HEK293 (cell line): ENCODE data around the gene ZNF396.

ENCODE experiments used
- CTCF ChIA-PET: fragments of 350-600 bp; formaldehyde crosslinking; extraction: SDS; loops from one replicate; lab custom pipeline; 2021; ENCODE audit warnings: antibody characterized with exemption; lab: Yijun Ruan, JAX
- POLR2A ChIA-PET: fragments of 300-600 bp; formaldehyde crosslinking; extraction: SDS; loops from one replicate; lab custom pipeline; 2020; ENCODE audit warnings: antibody characterized with exemption, inconsistent platforms; lab: Yijun Ruan, JAX
- H3K27ac ChIP-seq: fragments of 200-500 bp; sonication (Bioruptor generic); 2 replicates; pipeline ENCODE4 v1.5.1; 2014; ENCODE audit warnings: low read depth, low read length, control low read depth, inconsistent platforms; ENCODE audit errors: extremely low read depth
- H3K36me3 ChIP-seq, 2 experiments: fragments of 200-500 bp in 1 of 2; sonication (Bioruptor generic) in 1 of 2; 1 replicate in 1 of 2; 2 replicates in 1 of 2; pipeline ENCODE4 v1.5.1; 2014 to 2017; ENCODE audit warnings: inconsistent platforms in 2 of 2, low read length in 2 of 2; ENCODE audit not compliant: control insufficient read depth in 2 of 2, insufficient read depth in 1 of 2
- H3K4me1 ChIP-seq: fragments of 200-500 bp; sonication (Bioruptor generic); 2 replicates; pipeline ENCODE4 v1.5.1; 2014; ENCODE audit warnings: mild to moderate bottlenecking, low read length, inconsistent platforms; ENCODE audit not compliant: control insufficient read depth, insufficient read depth
- H3K4me3 ChIP-seq: 2 replicates; pipeline ENCODE4 v1.5.1; 2011; ENCODE audit warnings: low read depth, mild to moderate bottlenecking, control low read depth, low read length, moderate library complexity
- H3K9me3 ChIP-seq: fragments of 200-500 bp; sonication (Bioruptor generic); 2 replicates; pipeline ENCODE4 v1.5.1; 2014; ENCODE audit warnings: low read depth, low read length, inconsistent platforms; ENCODE audit not compliant: control insufficient read depth, insufficient read depth
- BCL11A ChIP-seq: fragments of 450-650 bp; formaldehyde crosslinking; IDR thresholded peaks from 2 replicates; pipeline ENCODE4 v1.5.1; 2016; ENCODE audit warnings: low read depth, missing biosample characterization, missing genetic modification characterization
- KLF8 ChIP-seq: fragments of 450-650 bp; formaldehyde crosslinking; IDR thresholded peaks from 2 replicates; pipeline ENCODE4 v1.5.1; 2016; ENCODE audit warnings: missing biosample characterization, missing genetic modification characterization
- PRDM1 ChIP-seq: fragments of 450-650 bp; formaldehyde crosslinking; IDR thresholded peaks from 2 replicates; pipeline ENCODE4; 2016; ENCODE audit warnings: missing biosample characterization, missing genetic modification characterization
- PRDM2 ChIP-seq: fragments of 450-650 bp; formaldehyde crosslinking; IDR thresholded peaks from 2 replicates; pipeline ENCODE4 v1.5.1; 2016; ENCODE audit warnings: missing biosample characterization, missing genetic modification characterization, borderline replicate concordance
- REPIN1 ChIP-seq: fragments of 450-650 bp; formaldehyde crosslinking; IDR thresholded peaks from 2 replicates; pipeline ENCODE4 v1.5.1; 2017; ENCODE audit warnings: missing biosample characterization, missing genetic modification characterization, low read depth
- TCF7L2 ChIP-seq: IDR thresholded peaks from 2 replicates; pipeline ENCODE4 v1.6.1; 2011; ENCODE audit warnings: low read depth, mild to moderate bottlenecking, inconsistent platforms, low read length, moderate library complexity, borderline replicate concordance
- YY1 ChIP-seq: fragments of 450-650 bp; formaldehyde crosslinking; IDR thresholded peaks from 2 replicates; pipeline ENCODE4 v1.5.1; 2018; ENCODE audit warnings: missing biosample characterization, missing genetic modification characterization
- ZNF175 ChIP-seq: fragments of 450-650 bp; formaldehyde crosslinking; IDR thresholded peaks from 2 replicates; pipeline ENCODE4 v1.5.1; 2016; ENCODE audit warnings: missing biosample characterization, missing genetic modification characterization
- ZNF214 ChIP-seq: fragments of 450-650 bp; formaldehyde crosslinking; IDR thresholded peaks from 2 replicates; pipeline ENCODE4 v1.5.1; 2017; ENCODE audit warnings: missing biosample characterization, mild to moderate bottlenecking, missing genetic modification characterization, borderline replicate concordance
- ZNF280C ChIP-seq: fragments of 450-650 bp; formaldehyde crosslinking; IDR thresholded peaks from 2 replicates; pipeline ENCODE4 v1.5.1; 2016; ENCODE audit warnings: missing biosample characterization, missing genetic modification characterization
- ZNF311 ChIP-seq: fragments of 450-650 bp; formaldehyde crosslinking; IDR thresholded peaks from 2 replicates; pipeline ENCODE4 v1.5.1; 2017; ENCODE audit warnings: missing biosample characterization, missing genetic modification characterization, borderline replicate concordance
- ZNF416 ChIP-seq: fragments of 450-650 bp; formaldehyde crosslinking; IDR thresholded peaks from 2 replicates; pipeline ENCODE4 v1.5.1; 2016; ENCODE audit warnings: missing biosample characterization, missing genetic modification characterization
- ZNF501 ChIP-seq: fragments of 450-650 bp; formaldehyde crosslinking; IDR thresholded peaks from 2 replicates; pipeline ENCODE4 v1.5.1; 2016; ENCODE audit warnings: missing biosample characterization, missing genetic modification characterization
- ZNF664 ChIP-seq: fragments of 450-650 bp; formaldehyde crosslinking; IDR thresholded peaks from 2 replicates; pipeline ENCODE4 v1.5.1; 2016; ENCODE audit warnings: missing biosample characterization, missing genetic modification characterization
- ZNF76 ChIP-seq: fragments of 450-650 bp; formaldehyde crosslinking; IDR thresholded peaks from 2 replicates; pipeline ENCODE4; 2016; ENCODE audit warnings: low read depth, missing biosample characterization, missing genetic modification characterization, borderline replicate concordance
- ZNF785 ChIP-seq: fragments of 450-650 bp; formaldehyde crosslinking; IDR thresholded peaks from 2 replicates; pipeline ENCODE4 v1.5.1; 2016; ENCODE audit warnings: missing biosample characterization, missing genetic modification characterization
- ZSCAN30 ChIP-seq: fragments of 450-650 bp; IDR thresholded peaks from 2 replicates; pipeline ENCODE4 v1.5.1; 2018; ENCODE audit warnings: missing biosample characterization, mild to moderate bottlenecking, missing genetic modification characterization, moderate library complexity
- ZSCAN5A ChIP-seq: fragments of 450-650 bp; formaldehyde crosslinking; IDR thresholded peaks from 2 replicates; pipeline ENCODE4 v1.5.1; 2016; ENCODE audit warnings: missing biosample characterization, missing genetic modification characterization
- TF ChIP-seq, protein P1 (sequence below): fragments of 450-650 bp; formaldehyde crosslinking; IDR thresholded peaks from 2 replicates; pipeline ENCODE4 v1.5.1; 2016; ENCODE audit warnings: missing biosample characterization, missing genetic modification characterization
- TF ChIP-seq, protein P2 (sequence below): fragments of 450-650 bp; formaldehyde crosslinking; IDR thresholded peaks from 2 replicates; pipeline ENCODE4 v1.5.1; 2016; ENCODE audit warnings: missing biosample characterization, missing genetic modification characterization

ZNF396 gene

DNA sequence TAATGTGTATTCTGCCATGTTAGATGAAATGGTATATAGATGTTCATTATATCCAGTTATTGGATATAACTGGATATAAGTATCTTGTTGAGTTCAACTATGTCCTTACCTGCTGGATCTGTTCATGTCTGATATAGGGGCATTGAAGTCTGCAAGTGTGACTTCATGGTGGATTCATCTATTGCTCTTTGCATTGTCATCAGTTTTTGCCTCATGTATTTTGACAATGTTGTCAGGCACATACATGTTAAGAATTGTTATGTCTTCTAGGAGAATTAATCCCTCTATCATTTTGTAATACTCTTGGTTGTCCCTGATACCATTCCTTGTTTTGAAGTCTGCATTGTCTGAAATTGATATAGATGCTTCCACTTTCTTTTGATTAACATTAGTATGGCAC is 48.3 kb downstream of the ZNF396 start:
- no peak for TF ChIP-seq PRDM2 (tag by site-specific recombination)
- no peak for TF ChIP-seq TCF7L2
- no peak for TF ChIP-seq ZNF416 (tag by site-specific recombination)
- no peak for TF ChIP-seq ZNF501 (tag by site-specific recombination)
- no peak for TF ChIP-seq YY1
- TF ChIP-seq ZNF311 (tag by site-specific recombination) = no peak
- TF ChIP-seq ZNF175 (tag by site-specific recombination) = no peak
- no peak for TF ChIP-seq ZSCAN30 (tag by site-specific recombination)
- TF ChIP-seq KLF8 (tag by site-specific recombination) = no peak
- no peak for TF ChIP-seq ZNF664 (tag by site-specific recombination)
- no peak for TF ChIP-seq PRDM1 (tag by site-specific recombination)
- no peak for TF ChIP-seq ZNF785 (tag by site-specific recombination)
- TF ChIP-seq, protein P1, sequence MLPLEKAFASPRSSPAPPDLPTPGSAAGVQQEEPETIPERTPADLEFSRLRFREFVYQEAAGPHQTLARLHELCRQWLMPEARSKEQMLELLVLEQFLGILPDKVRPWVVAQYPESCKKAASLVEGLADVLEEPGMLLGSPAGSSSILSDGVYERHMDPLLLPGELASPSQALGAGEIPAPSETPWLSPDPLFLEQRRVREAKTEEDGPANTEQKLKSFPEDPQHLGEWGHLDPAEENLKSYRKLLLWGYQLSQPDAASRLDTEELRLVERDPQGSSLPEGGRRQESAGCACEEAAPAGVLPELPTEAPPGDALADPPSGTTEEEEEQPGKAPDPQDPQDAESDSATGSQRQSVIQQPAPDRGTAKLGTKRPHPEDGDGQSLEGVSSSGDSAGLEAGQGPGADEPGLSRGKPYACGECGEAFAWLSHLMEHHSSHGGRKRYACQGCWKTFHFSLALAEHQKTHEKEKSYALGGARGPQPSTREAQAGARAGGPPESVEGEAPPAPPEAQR (tag by site-specific recombination) = no peak
- TF ChIP-seq ZNF76 = no peak
- TF ChIP-seq, protein P2, sequence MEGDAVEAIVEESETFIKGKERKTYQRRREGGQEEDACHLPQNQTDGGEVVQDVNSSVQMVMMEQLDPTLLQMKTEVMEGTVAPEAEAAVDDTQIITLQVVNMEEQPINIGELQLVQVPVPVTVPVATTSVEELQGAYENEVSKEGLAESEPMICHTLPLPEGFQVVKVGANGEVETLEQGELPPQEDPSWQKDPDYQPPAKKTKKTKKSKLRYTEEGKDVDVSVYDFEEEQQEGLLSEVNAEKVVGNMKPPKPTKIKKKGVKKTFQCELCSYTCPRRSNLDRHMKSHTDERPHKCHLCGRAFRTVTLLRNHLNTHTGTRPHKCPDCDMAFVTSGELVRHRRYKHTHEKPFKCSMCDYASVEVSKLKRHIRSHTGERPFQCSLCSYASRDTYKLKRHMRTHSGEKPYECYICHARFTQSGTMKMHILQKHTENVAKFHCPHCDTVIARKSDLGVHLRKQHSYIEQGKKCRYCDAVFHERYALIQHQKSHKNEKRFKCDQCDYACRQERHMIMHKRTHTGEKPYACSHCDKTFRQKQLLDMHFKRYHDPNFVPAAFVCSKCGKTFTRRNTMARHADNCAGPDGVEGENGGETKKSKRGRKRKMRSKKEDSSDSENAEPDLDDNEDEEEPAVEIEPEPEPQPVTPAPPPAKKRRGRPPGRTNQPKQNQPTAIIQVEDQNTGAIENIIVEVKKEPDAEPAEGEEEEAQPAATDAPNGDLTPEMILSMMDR = no peak
- TF ChIP-seq REPIN1 = no peak
- no peak for TF ChIP-seq ZNF214 (tag by site-specific recombination)
- TF ChIP-seq ZNF280C (tag by site-specific recombination) = no peak
- no peak for TF ChIP-seq ZSCAN5A
- no peak for TF ChIP-seq BCL11A (tag by site-specific recombination)
- ChIA-PET CTCF (no interaction called here), POLR2A (no interaction called here)
- Histone ChIP-seq H3K27ac (no peak overlapping the region), H3K4me3 (no peak overlapping the region), H3K4me1 (no peaks in the 10 kb centered on the region), H3K36me3 (peaks cover 9 to 26% of the 10 kb centered on the region in 2 experiments; a peak in 2 of 3 replicates), H3K9me3 (no peaks in the 10 kb centered on the region)
